Activated CD8-positive, alpha-beta T cell treated with anti-CD3 and anti-CD28 coated beads for 36 hours (primary cell): ENCODE results near the gene TRIP11. TPM values are rescaled to one million over a fixed set of nuclear protein-coding genes. Genes with fewer than 3 reads are reported as not detected.

Experiments
- ATAC-seq: fragments of 200-7000 bp; cut with Tn5 transposase; one replicate; pipeline ENCODE4 v1.10.0; 2021; ENCODE audit warnings: mild to moderate bottlenecking, moderate library complexity
- CTCF ChIA-PET: fragments of 350-600 bp; sonication (Branson Sonifier 250); formaldehyde crosslinking; loops from one replicate; lab custom pipeline; 2021; ENCODE audit warnings: antibody characterized with exemption; lab: Charles Lee
- POLR2A ChIA-PET: fragments of 350-600 bp; sonication (Branson Sonifier 250); formaldehyde crosslinking; loops from one replicate; lab custom pipeline; 2021; ENCODE audit warnings: antibody characterized with exemption; lab: Charles Lee
- DNase-seq: peaks from one replicate; pipeline ENCODE4 v3.0.0-alpha.2; 2020
- H3K27ac Mint-ChIP-seq: one replicate; pipeline ENCODE4 v1.8.0; 2021; ENCODE audit warnings: mild to moderate bottlenecking, mixed read lengths
- H3K27me3 Mint-ChIP-seq: one replicate; pipeline ENCODE4 v1.8.0; 2021; ENCODE audit warnings: mixed read lengths
- H3K36me3 Mint-ChIP-seq: one replicate; pipeline ENCODE4 v1.8.0; 2021; ENCODE audit warnings: low read depth, mixed read lengths
- H3K4me1 Mint-ChIP-seq: one replicate; pipeline ENCODE4 v1.8.0; 2021; ENCODE audit warnings: low read depth, mixed read lengths
- H3K4me3 Mint-ChIP-seq: one replicate; pipeline ENCODE4 v1.8.0; 2021; ENCODE audit warnings: mild to moderate bottlenecking, moderate library complexity, mixed read lengths
- H3K9me3 Mint-ChIP-seq: one replicate; pipeline ENCODE4 v1.8.0; 2021; ENCODE audit warnings: mixed read lengths
- CTCF ChIP-seq: fragments of 200-600 bp; IDR thresholded peaks from one replicate; pipeline ENCODE4 v1.8.0; 2022; ENCODE audit warnings: antibody characterized with exemption, mild to moderate bottlenecking
- intact Hi-C: fragments of 100-400 bp; cut with micrococcal nuclease; formaldehyde crosslinking; loops from one replicate; pipeline ENCODE4 v1.10.0; 2022
- total RNA-seq, 2 experiments: library from RNA; stranded (reverse); gene quantifications; one replicate each; pipeline ENCODE4 v1.2.3, GENCODE V29; 2021

The TRIP11 gene
- total RNA-seq, 2 experiments from 2014 or later = 33.5 to 35.5 TPM

- POLR2A ChIA-PET = no interaction called here
- intact Hi-C loops = no loop called here
- ATAC-seq (no peak), DNase-seq (no peak)
- no peaks in the 10 kb centered on the region for H3K9me3 Mint-ChIP-seq
- CTCF ChIA-PET = interaction anchor here (0.6 to 1.5 kb wide), 5 partner anchors 9 to 269 kb away, joined by 3 to 6 read pairs (median 3); no protein-coding TSS in a partner anchor
- no peaks in the 10 kb centered on the region for H3K27me3 Mint-ChIP-seq
- peaks cover 25% of the 10 kb centered on the region for H3K4me1 Mint-ChIP-seq
- no peak overlapping the region for H3K4me3 Mint-ChIP-seq
- H3K27ac Mint-ChIP-seq = no peak overlapping the region
- H3K36me3 Mint-ChIP-seq = peaks cover 20% of the 10 kb centered on the region
- TF ChIP-seq CTCF = no peak
Measured at GRCh38 chr14:91975763-91976162, 64.1 kb downstream of the TRIP11 start.

GRCh38 chr14:91971188-91971778 lies 68.6 kb downstream of the TRIP11 start:
- CTCF ChIA-PET = no interaction called here
- Mint-ChIP-seq H3K27ac (no peak overlapping the region), H3K4me3 (no peak overlapping the region)

GRCh38 chr14:91968280-91968679 lies 71.6 kb downstream of the TRIP11 start:
- CTCF ChIA-PET = interaction anchor here (0.9 to 1.0 kb wide), 2 partner anchors 9 to 59 kb away, joined by 3 read pairs; no protein-coding TSS in a partner anchor
- ATAC-seq (peak; percentile 96), DNase-seq (peak; percentile 74)
- Mint-ChIP-seq H3K36me3 (peaks cover 15% of the 10 kb centered on the region), H3K4me3 (no peak overlapping the region), H3K27me3 (no peaks in the 10 kb centered on the region), H3K27ac (peak overlapping the region; percentile 65), H3K4me1 (peaks cover 12% of the 10 kb centered on the region), H3K9me3 (no peaks in the 10 kb centered on the region)
- POLR2A ChIA-PET = no interaction called here
- TF ChIP-seq CTCF = no peak
- intact Hi-C loops = no loop called here

More at GRCh38 chr14:91971188-91971778, 68.6 kb downstream of the TRIP11 start:
- Mint-ChIP-seq H3K9me3 (no peaks in the 10 kb centered on the region), H3K4me1 (peaks cover 12% of the 10 kb centered on the region), H3K36me3 (peaks cover 21% of the 10 kb centered on the region), H3K27me3 (no peaks in the 10 kb centered on the region)
- DNase-seq (no peak), ATAC-seq (no peak)
- POLR2A ChIA-PET = no interaction called here
- intact Hi-C loops = no loop called here
- TF ChIP-seq CTCF = no peak

GRCh38 chr14:91964724-91965123 lies 75.1 kb downstream of the TRIP11 start:
- H3K27me3 Mint-ChIP-seq = no peaks in the 10 kb centered on the region
- peaks cover 8% of the 10 kb centered on the region for H3K36me3 Mint-ChIP-seq
- TF ChIP-seq CTCF = no peak
- no peak overlapping the region for H3K4me3 Mint-ChIP-seq
- DNase-seq (no peak), ATAC-seq (no peak)
- H3K27ac Mint-ChIP-seq = no peak overlapping the region
- POLR2A ChIA-PET = no interaction called here
- intact Hi-C loops = no loop called here
- peaks cover 12% of the 10 kb centered on the region for H3K4me1 Mint-ChIP-seq
- CTCF ChIA-PET = interaction anchor here (0.9 to 1.5 kb wide), 4 partner anchors 11 to 315 kb away, joined by 3 to 4 read pairs (median 3); no protein-coding TSS in a partner anchor
- no peaks in the 10 kb centered on the region for H3K9me3 Mint-ChIP-seq

- no peak for TF ChIP-seq CTCF
- no peak for DNase-seq
- Mint-ChIP-seq H3K36me3 (peaks cover 8% of the 10 kb centered on the region), H3K27ac (no peak overlapping the region), H3K4me3 (no peak overlapping the region), H3K27me3 (no peaks in the 10 kb centered on the region), H3K9me3 (no peaks in the 10 kb centered on the region), H3K4me1 (peaks cover 11% of the 10 kb centered on the region)
- intact Hi-C loops = no loop called here
- ChIA-PET CTCF (interaction anchor here (0.9 to 1.5 kb wide), 5 partner anchors 12 to 314 kb away, joined by 3 to 4 read pairs (median 3); no protein-coding TSS in a partner anchor), POLR2A (no interaction called here)
- no peak for ATAC-seq
Measured at GRCh38 chr14:91964011-91964410, 75.8 kb downstream of the TRIP11 start.
